ENCODE data around the gene FOXJ3. TPM values are rescaled to one million over a fixed set of nuclear protein-coding genes. Genes with fewer than 3 reads are reported as not detected.

FOXJ3 gene
- total RNA-seq, 1 donor from 2014 or later = 50.1 TPM

DNA sequence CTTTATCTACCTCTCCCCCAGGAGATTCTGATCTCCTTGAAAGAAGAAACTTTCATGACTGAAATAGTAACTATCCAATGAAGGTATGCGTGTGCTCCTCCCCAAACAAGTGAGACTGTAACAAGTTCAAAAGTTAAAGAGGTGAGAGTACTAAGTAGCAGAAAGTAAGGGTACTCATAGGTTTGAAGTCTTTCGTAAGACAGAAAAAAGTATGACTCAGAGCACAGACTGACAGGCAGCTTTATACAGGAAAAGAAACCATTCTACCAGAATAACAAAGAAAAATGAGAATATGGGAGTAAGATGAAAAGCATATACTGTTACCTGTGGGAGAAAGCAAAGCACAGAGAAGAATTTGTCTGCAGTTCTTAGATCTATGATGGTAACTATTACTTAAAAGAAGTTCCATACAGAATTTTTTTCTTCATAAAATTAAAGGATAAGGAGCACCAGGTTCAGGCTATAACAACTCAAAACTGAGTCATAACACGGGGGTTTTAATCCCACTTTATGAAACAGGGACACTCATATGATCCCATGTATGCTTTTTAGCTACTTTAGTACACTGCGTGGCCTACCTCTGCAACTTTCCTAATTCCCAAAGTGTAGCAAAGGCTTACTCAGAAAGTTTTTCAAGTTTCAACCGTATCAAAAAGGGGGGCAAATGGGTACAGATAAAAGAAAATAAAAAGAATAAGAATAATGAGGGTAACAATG, 52.0 kb downstream of the FOXJ3 start:
- no peak for DNase-seq (ENCODE audit: low spot score)
- H3K4me3 Mint-ChIP-seq = no peak overlapping the region
- no peak overlapping the region for H3K27ac Mint-ChIP-seq
- intact Hi-C loops (cut with micrococcal nuclease) = no loop called here
- H3K4me1 Mint-ChIP-seq (ENCODE audit: low read depth) = peaks cover 29% of the 10 kb centered on the region
- H3K36me3 Mint-ChIP-seq (ENCODE audit: low read depth) = peaks cover 4% of the 10 kb centered on the region
- no peaks in the 10 kb centered on the region for H3K27me3 Mint-ChIP-seq (ENCODE audit: insufficient read depth)
- no peaks in the 10 kb centered on the region for H3K9me3 Mint-ChIP-seq

DNA sequence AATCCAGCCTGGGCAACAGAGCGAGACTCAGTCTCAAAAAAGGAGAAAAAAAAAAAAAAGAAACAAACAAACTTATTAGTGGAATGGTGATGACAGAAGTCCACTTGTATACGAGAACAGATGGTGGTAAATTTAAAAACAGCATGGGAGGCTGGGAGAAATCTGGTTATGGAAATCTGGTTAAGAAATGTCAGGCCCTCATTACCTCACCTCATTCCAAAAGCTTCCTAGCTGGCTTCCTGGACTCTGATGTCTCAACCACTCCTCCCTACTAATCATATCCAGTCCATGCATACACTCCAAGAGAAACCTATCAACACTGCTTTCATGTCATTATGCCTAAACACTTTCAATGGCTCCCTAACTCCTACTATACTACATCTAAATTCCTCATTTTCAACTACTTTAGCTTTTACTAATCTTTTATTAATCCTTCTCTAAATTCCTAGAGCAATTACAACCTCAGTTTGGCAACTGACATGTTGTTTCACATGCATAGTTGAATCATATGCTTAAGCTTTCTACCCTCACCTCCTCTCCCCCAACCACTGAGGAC, 52.9 kb downstream of the FOXJ3 start:
- no peaks in the 10 kb centered on the region for H3K9me3 Mint-ChIP-seq
- peaks cover 5% of the 10 kb centered on the region for H3K36me3 Mint-ChIP-seq (ENCODE audit: low read depth)
- H3K27me3 Mint-ChIP-seq (ENCODE audit: insufficient read depth) = no peaks in the 10 kb centered on the region
- no peak for DNase-seq (ENCODE audit: low spot score)
- intact Hi-C loops (cut with micrococcal nuclease) = no loop called here
- no peak overlapping the region for H3K4me3 Mint-ChIP-seq
- no peak overlapping the region for H3K27ac Mint-ChIP-seq
- H3K4me1 Mint-ChIP-seq (ENCODE audit: low read depth) = peaks cover 29% of the 10 kb centered on the region

DNA sequence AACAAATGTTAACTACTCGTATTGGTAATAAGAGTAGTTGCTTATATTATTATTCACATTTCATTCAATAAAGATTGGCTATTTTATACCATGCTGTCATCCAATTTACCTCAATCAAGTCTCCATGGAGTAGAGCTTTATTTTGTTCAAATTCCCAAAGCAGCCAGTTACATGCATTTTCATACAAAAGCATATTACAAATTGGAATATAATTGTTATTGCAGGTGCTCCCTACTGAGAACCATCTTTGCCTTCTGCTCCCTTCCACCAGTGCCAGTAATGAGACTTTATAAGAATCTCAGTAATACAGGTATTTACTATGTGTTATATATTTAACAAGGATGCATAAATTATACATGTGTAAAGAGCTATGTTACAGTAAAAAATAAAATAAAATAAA, 54.2 kb downstream of the FOXJ3 start:
- Mint-ChIP-seq H3K4me1 (ENCODE audit: low read depth) (peaks cover 29% of the 10 kb centered on the region), H3K36me3 (ENCODE audit: low read depth) (peaks cover 9% of the 10 kb centered on the region), H3K4me3 (no peak overlapping the region), H3K27ac (no peak overlapping the region), H3K27me3 (ENCODE audit: insufficient read depth) (no peaks in the 10 kb centered on the region), H3K9me3 (no peaks in the 10 kb centered on the region)
- DNase-seq (ENCODE audit: low spot score) = no peak
- intact Hi-C loops (cut with micrococcal nuclease) = no loop called here

DNA sequence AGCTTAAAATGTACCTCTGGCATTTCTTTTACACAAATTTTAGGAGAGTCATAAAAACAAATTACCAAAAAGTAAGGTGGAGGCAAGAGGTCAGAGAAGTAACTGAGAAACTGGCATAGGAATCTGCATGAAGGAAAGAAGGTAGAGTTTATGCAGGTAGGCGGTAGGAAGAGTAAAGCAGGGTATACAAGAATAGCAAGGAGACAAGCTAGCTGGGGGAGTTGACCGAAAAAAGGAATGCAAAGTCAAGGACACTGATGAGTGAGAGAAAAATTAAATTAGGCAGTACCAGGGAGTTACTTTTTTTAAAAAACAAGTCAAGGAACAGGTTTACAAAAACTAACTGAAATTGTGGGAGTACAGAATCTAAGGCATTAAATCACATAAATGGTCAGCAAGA, 56.0 kb downstream of the FOXJ3 start:
- DNase-seq (ENCODE audit: low spot score) = no peak
- intact Hi-C loops (cut with micrococcal nuclease) = no loop called here
- H3K9me3 Mint-ChIP-seq = no peaks in the 10 kb centered on the region
- H3K36me3 Mint-ChIP-seq (ENCODE audit: low read depth) = peaks cover 16% of the 10 kb centered on the region
- peaks cover 26% of the 10 kb centered on the region for H3K4me1 Mint-ChIP-seq (ENCODE audit: low read depth)
- no peak overlapping the region for H3K27ac Mint-ChIP-seq
- H3K4me3 Mint-ChIP-seq = no peak overlapping the region
- H3K27me3 Mint-ChIP-seq (ENCODE audit: insufficient read depth) = no peaks in the 10 kb centered on the region

DNA sequence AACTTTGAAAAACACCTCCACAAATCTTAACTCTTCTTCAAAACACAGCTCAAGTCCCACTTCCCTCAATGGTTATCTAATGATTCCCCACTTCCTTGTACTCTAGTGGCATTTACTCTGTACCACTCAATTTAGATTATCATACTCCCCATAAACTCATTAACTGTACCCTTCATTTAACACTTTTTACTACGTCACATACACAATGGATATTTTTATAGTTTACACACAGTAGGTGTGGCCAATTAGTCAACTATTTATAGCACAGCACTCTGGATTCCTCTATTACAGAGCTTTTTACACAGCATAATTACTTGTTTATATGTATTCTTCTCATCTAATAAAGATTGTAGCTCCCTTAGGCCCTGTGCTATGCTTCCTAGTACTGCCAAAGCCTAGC, 62.1 kb downstream of the FOXJ3 start:
- Mint-ChIP-seq H3K9me3 (no peaks in the 10 kb centered on the region), H3K27ac (no peak overlapping the region), H3K4me1 (ENCODE audit: low read depth) (peaks cover 12% of the 10 kb centered on the region), H3K4me3 (no peak overlapping the region), H3K36me3 (ENCODE audit: low read depth) (peaks cover 16% of the 10 kb centered on the region), H3K27me3 (ENCODE audit: insufficient read depth) (no peaks in the 10 kb centered on the region)
- intact Hi-C loops (cut with micrococcal nuclease) = no loop called here
- DNase-seq (ENCODE audit: low spot score) = no peak

DNA sequence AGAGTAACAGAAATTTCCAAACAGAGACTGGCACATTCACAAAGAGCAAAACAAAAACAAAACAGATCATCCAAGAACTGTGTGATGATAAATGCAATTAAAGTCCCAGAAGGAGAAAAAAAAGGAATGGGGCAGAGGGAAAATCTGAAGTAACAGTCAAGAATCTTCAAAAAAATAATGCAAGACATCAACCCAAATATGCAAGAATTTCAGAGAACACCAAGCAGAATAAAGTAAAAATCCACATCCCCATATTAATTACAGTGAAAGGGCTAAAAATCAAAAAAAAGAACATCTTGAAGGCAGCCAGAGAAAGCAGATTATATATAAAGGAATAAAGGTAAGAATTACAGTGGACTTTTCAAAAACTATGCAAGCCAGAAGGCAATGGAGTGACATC, 67.1 kb downstream of the FOXJ3 start:
- peaks cover 12% of the 10 kb centered on the region for H3K36me3 Mint-ChIP-seq (ENCODE audit: low read depth)
- no peak overlapping the region for H3K27ac Mint-ChIP-seq
- H3K9me3 Mint-ChIP-seq = no peaks in the 10 kb centered on the region
- DNase-seq (ENCODE audit: low spot score) = no peak
- H3K4me1 Mint-ChIP-seq (ENCODE audit: low read depth) = peaks cover 12% of the 10 kb centered on the region
- no peaks in the 10 kb centered on the region for H3K27me3 Mint-ChIP-seq (ENCODE audit: insufficient read depth)
- intact Hi-C loops (cut with micrococcal nuclease) = no loop called here
- no peak overlapping the region for H3K4me3 Mint-ChIP-seq

DNA sequence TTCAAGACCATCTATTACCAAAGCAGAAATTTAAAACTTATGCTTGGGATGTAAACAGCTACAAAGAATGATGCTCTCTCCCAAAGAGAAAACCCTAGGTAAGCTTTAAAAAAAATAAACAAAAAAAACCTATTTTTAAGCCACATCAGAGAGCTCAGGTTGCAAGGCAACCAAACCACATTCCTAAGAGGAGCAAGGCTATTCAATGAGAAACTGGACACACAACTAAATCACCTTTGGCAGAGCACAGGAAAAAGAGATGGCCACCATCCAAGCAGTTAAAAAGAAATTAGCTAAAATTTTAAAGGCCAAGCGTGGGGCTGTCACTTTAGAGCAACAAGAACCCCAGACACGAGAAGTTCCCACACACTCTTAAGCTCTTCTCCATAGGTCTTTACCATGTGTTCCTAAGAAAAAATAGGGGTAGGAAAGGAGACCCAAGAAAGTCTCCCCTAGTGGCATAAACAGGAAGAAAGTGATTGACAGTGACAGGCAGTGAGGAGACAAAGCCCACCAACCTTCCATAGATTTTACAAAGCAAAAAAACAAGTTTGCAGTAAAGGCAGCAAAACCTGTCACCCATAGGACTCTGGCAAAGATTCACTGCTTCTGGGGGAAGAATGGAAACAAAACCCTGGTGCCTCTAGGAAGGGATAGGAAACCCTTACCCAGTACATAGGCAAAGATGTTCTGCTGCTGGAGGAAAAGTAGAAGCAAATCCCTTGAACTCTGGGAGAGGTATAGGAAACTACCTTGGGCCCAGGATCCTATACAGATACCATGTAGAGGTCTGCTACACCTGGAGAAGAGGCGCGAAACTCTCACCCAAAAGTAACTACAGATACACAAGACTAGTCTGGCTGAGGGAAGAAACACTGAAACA, 68.5 kb downstream of the FOXJ3 start:
- DNase-seq (ENCODE audit: low spot score) = no peak
- intact Hi-C loops (cut with micrococcal nuclease) = no loop called here
- H3K4me1 Mint-ChIP-seq (ENCODE audit: low read depth) = peaks cover 12% of the 10 kb centered on the region
- no peaks in the 10 kb centered on the region for H3K9me3 Mint-ChIP-seq
- H3K27me3 Mint-ChIP-seq (ENCODE audit: insufficient read depth) = no peaks in the 10 kb centered on the region
- H3K4me3 Mint-ChIP-seq = no peak overlapping the region
- H3K27ac Mint-ChIP-seq = no peak overlapping the region
- peaks cover 12% of the 10 kb centered on the region for H3K36me3 Mint-ChIP-seq (ENCODE audit: low read depth)

DNA sequence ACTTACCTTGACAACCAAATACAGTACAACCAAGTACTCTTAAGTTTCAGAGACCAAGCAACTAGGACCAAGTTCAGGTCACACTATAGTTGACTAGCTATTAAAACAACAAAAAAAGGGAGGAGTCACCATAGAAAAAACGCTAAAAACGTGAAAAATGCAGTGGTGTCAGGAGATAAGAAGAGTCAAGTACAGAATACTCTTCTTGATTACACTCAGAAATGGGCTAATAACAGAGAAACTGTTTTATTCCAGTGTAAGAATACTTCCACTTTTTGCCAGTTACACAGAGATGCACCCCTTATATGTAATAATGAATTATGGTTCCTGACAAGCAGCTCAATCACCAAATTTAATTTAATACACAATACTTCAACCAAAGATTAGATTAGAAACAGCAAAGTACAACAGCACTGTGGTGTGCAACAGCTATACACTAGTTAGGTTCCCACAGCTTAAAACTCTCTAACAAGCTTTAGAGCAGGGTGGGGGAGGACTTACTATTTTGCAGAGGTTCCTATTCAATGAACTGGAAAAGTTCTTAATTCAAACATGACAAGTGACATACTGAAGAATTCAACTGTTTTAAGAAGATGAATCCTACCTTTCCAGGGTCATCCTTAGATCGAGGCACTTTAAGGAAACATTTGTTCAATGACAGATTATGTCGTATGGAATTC, 70.4 kb downstream of the FOXJ3 start:
- no peaks in the 10 kb centered on the region for H3K9me3 Mint-ChIP-seq
- peaks cover 14% of the 10 kb centered on the region for H3K36me3 Mint-ChIP-seq (ENCODE audit: low read depth)
- no peak overlapping the region for H3K4me3 Mint-ChIP-seq
- no peak overlapping the region for H3K27ac Mint-ChIP-seq
- H3K27me3 Mint-ChIP-seq (ENCODE audit: insufficient read depth) = no peaks in the 10 kb centered on the region
- H3K4me1 Mint-ChIP-seq (ENCODE audit: low read depth) = peaks cover 10% of the 10 kb centered on the region
- no peak for DNase-seq (ENCODE audit: low spot score)
- intact Hi-C loops (cut with micrococcal nuclease) = no loop called here

DNA sequence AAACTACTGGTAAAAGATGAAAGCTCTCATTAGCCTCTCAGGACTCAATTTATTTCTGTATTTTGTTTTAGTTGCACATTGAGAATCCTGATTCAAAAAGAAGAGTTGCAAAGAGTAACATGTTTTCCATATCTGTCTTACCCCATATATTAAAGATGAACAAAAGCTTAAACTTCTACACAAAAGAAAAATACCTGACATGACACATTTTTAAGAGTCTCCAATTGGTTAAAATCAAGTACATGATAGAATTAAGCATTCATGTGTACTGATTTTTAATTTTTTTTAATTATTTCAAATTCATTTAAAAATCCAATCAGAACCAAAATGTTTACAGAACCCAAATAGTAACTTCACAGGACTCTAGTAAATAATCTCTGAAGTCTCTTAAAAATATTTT, 72.0 kb downstream of the FOXJ3 start:
- Mint-ChIP-seq H3K4me1 (ENCODE audit: low read depth) (peaks cover 9% of the 10 kb centered on the region), H3K9me3 (no peaks in the 10 kb centered on the region), H3K27me3 (ENCODE audit: insufficient read depth) (no peaks in the 10 kb centered on the region), H3K36me3 (ENCODE audit: low read depth) (peaks cover 12% of the 10 kb centered on the region), H3K4me3 (no peak overlapping the region), H3K27ac (no peak overlapping the region)
- no peak for DNase-seq (ENCODE audit: low spot score)
- intact Hi-C loops (cut with micrococcal nuclease) = no loop called here

DNA sequence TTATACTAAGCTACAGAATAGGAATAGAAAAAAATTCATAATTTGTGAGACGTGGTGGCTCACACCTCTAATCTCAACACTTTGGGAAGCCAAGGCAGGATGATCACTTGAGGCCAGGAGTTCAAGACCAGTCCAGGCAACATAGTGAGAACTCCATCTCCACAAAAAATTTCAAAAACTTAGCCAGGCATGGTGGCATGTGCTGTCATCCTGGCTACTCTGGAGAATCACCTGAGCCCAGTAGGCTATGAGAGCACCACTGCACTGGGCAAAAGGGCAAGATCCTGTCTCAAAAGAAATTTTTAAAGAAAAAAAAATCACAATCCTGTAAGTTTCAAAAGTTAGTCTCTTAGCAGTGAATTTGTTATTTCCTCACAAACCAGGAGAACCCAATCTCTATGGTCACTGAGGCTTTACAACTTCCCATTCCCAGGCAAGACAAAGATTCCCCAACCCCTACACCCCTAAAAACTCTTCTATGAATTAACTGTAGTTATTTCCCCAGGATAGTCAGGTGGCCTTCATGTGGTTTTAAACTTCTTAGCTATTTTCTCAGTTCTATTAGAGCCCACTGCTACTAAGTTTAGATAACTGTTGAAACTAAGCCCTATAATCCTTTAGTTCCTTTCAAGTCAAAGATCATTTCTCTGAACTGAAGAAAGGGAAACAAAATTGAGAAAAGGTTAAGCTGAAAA, 74.5 kb downstream of the FOXJ3 start:
- Mint-ChIP-seq H3K27ac (no peak overlapping the region), H3K27me3 (ENCODE audit: insufficient read depth) (no peaks in the 10 kb centered on the region), H3K9me3 (no peaks in the 10 kb centered on the region), H3K36me3 (ENCODE audit: low read depth) (peaks cover 21% of the 10 kb centered on the region), H3K4me1 (ENCODE audit: low read depth) (peaks cover 20% of the 10 kb centered on the region), H3K4me3 (no peak overlapping the region)
- DNase-seq (ENCODE audit: low spot score) = no peak
- intact Hi-C loops (cut with micrococcal nuclease) = no loop called here

DNA sequence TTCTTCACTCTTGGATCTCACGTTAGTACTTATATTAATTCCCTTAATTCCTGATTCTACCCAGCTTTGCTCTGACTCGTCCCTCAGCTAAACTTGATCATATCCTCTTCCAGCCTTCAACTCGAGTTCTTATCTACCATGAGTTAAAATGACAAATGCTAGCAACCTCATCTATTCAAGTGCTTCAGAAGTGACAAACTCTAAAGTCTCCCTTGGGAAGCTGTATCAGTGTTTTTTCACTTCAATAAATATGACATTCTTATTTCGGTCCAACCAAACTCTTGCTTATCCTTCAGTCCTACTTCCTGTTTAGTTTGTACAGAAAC, 75.3 kb downstream of the FOXJ3 start:
- Mint-ChIP-seq H3K4me1 (ENCODE audit: low read depth) (peaks cover 20% of the 10 kb centered on the region), H3K4me3 (no peak overlapping the region), H3K27ac (no peak overlapping the region), H3K36me3 (ENCODE audit: low read depth) (peaks cover 24% of the 10 kb centered on the region), H3K27me3 (ENCODE audit: insufficient read depth) (no peaks in the 10 kb centered on the region), H3K9me3 (peaks cover 6% of the 10 kb centered on the region)
- intact Hi-C loops (cut with micrococcal nuclease) = no loop called here
- no peak for DNase-seq (ENCODE audit: low spot score)

DNA sequence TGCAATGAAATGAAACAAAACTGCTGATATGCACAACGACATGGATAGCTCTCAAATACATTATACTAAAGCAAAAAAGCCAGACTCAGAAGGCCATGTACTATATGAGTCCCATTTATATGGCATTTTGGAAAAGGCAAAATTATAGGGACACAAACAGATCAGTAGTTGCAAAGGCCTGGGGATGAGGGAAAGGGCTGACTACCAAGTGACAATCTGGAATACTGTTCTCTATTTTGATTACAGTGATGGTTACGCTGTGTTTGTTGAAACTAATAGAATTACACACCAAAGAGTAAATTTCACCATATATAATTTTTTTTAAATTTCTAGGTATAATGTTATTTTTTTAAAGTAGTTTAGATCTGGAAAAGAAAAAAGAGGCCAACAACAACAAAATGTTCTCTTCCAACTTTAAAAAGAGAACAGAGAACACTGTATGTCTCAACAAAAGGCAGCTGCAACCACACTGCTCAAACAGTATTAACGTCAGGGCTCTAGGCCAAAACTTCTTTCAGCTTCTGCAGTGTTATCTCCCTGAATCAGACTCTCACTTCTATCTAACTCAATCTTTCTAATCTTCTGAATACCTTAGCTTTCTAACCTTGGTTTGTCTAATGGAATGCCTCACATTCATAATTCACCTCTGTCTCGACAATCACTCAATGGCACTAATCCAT, 75.8 kb downstream of the FOXJ3 start:
- peaks cover 20% of the 10 kb centered on the region for H3K36me3 Mint-ChIP-seq (ENCODE audit: low read depth)
- no peak for DNase-seq (ENCODE audit: low spot score)
- H3K27me3 Mint-ChIP-seq (ENCODE audit: insufficient read depth) = no peaks in the 10 kb centered on the region
- H3K27ac Mint-ChIP-seq = no peak overlapping the region
- H3K4me3 Mint-ChIP-seq = no peak overlapping the region
- intact Hi-C loops (cut with micrococcal nuclease) = no loop called here
- peaks cover 6% of the 10 kb centered on the region for H3K9me3 Mint-ChIP-seq
- H3K4me1 Mint-ChIP-seq (ENCODE audit: low read depth) = peaks cover 20% of the 10 kb centered on the region
